Fibroblast of lung (primary cell): ENCODE measurements around the gene SPATA2. TPM values are rescaled to one million over a fixed set of nuclear protein-coding genes. Genes with fewer than 3 reads are reported as not detected.

ENCODE experiments used
- DNase-seq, 2 donors: peaks; one replicate each; pipeline versions ENCODE4 v3.0.0 to v3.0.0-alpha.2; 2010; ENCODE audit warnings: low read depth in 2 of 2
- H2AFZ ChIP-seq: 2 replicates; pipeline ENCODE4 v1.5.1; 2012; ENCODE audit warnings: low read length, control low read depth, inconsistent platforms
- H3K27ac ChIP-seq: 2 replicates; pipeline ENCODE4 v1.5.1; 2011; ENCODE audit warnings: low read length, control low read depth; ENCODE audit not compliant: insufficient read depth
- H3K27me3 ChIP-seq: 2 replicates; pipeline ENCODE4 v1.5.1; 2011; ENCODE audit warnings: mild to moderate bottlenecking, low read length; ENCODE audit not compliant: control insufficient read depth, insufficient read depth
- H3K36me3 ChIP-seq: 2 replicates; pipeline ENCODE4 v1.5.1; 2011; ENCODE audit warnings: low read length; ENCODE audit not compliant: control insufficient read depth, insufficient read depth
- H3K4me1 ChIP-seq: 2 replicates; pipeline ENCODE4 v1.5.1; 2011; ENCODE audit warnings: low read length; ENCODE audit not compliant: control insufficient read depth, insufficient read depth; ENCODE audit errors: extremely low read depth
- H3K4me2 ChIP-seq: 2 replicates; pipeline ENCODE4 v1.5.1; 2011; ENCODE audit warnings: low read length, control low read depth; ENCODE audit not compliant: insufficient read depth; ENCODE audit errors: extremely low read depth
- H3K4me3 ChIP-seq, 4 experiments: fragments of 200-600 bp in 1 of 4; sonication (generic) in 1 of 4; replicated peaks in 1 of 4; 2 replicates each; pipeline ENCODE4 v1.5.1; 2011 to 2016; ENCODE audit warnings: low read length in 4 of 4, low read depth in 3 of 4, mild to moderate bottlenecking in 3 of 4, control low read depth in 2 of 4, inconsistent platforms in 1 of 4, mixed read lengths in 1 of 4; ENCODE audit not compliant: insufficient read depth in 1 of 4; ENCODE audit errors: control extremely low read depth in 1 of 4
- H3K79me2 ChIP-seq: 2 replicates; pipeline ENCODE4 v1.5.1; 2012; ENCODE audit warnings: mild to moderate bottlenecking, low read length, inconsistent platforms; ENCODE audit not compliant: control insufficient read depth, insufficient read depth
- H3K9ac ChIP-seq: 2 replicates; pipeline ENCODE4 v1.5.1; 2011; ENCODE audit warnings: mild to moderate bottlenecking, low read length, control low read depth; ENCODE audit not compliant: insufficient read depth
- H3K9me3 ChIP-seq: 2 replicates; pipeline ENCODE4 v1.5.1; 2012; ENCODE audit warnings: low read depth, low read length; ENCODE audit not compliant: control insufficient read depth, insufficient read depth
- H4K20me1 ChIP-seq: 2 replicates; pipeline ENCODE4 v1.5.1; 2011; ENCODE audit warnings: low read length; ENCODE audit not compliant: control insufficient read depth, insufficient read depth; ENCODE audit errors: extremely low read depth
- CTCF ChIP-seq, 2 donors: IDR thresholded peaks in 1 of 2; conservative IDR thresholded peaks in 1 of 2; 1 replicate in 1 of 2; 2 replicates in 1 of 2; pipeline ENCODE4 v1.5.1; 2011 to 2012; ENCODE audit warnings: low read length in 2 of 2, control low read depth in 1 of 2, inconsistent platforms in 1 of 2, low read depth in 1 of 2, mild to moderate bottlenecking in 1 of 2
- EZH2 ChIP-seq: IDR thresholded peaks from 2 replicates; pipeline ENCODE4 v1.5.1; 2012; ENCODE audit warnings: low read length, control low read depth, mild to moderate bottlenecking; ENCODE audit errors: missing control alignments
- polyA plus RNA-seq, 2 donors: library from polyadenylated mRNA; depleted of rRNA in 1 of 2; stranded (reverse) in 1 of 2; unstranded in 1 of 2; fragments of >200 nt; gene quantifications; 2 replicates each; pipeline ENCODE4 v1.2.1, GENCODE V29; 2011 to 2012; ENCODE audit warnings: missing spikeins in 1 of 2
- total RNA-seq: library from RNA; depleted of rRNA; stranded (reverse); fragments of >200 nt; gene quantifications from 2 replicates; pipeline ENCODE4 v1.2.1, GENCODE V29; 2014

The SPATA2 gene
- total and polyA plus RNA-seq, 2 donors (not counting 1 experiment from before 2014, with no cell fraction given): 2.0 to 3.6 TPM

- H3K27me3 ChIP-seq: no peaks in the 10 kb centered on the region
- H3K36me3 ChIP-seq: peaks cover 2% of the 10 kb centered on the region
- TF ChIP-seq CTCF (conservative IDR thresholded peaks at IDR 0.05 in 1 of 2, IDR thresholded peaks at IDR 0.05 in 1 of 2; ENCODE audit: low read depth in 1 of 2, low read length in 2 of 2) (no peak), EZH2 (no peak)
- no peaks in the 10 kb centered on the region for H4K20me1 ChIP-seq
- no peaks in the 10 kb centered on the region for H3K79me2 ChIP-seq
- no peaks in the 10 kb centered on the region for H3K9me3 ChIP-seq
- no peak overlapping the region for H3K4me2 ChIP-seq
- no peak for DNase-seq
- no peak overlapping the region for H3K4me3 ChIP-seq
- no peaks in the 10 kb centered on the region for H3K4me1 ChIP-seq
- no peak overlapping the region for H3K27ac ChIP-seq
- no peak overlapping the region for H2AFZ ChIP-seq
- no peak overlapping the region for H3K9ac ChIP-seq
Observed at GRCh38 chr20:49859807-49860206, 55.5 kb downstream of the SPATA2 start.

GRCh38 chr20:49859011-49859410, 56.3 kb downstream of the SPATA2 start:
- Histone ChIP-seq H4K20me1 (no peaks in the 10 kb centered on the region), H3K4me1 (no peaks in the 10 kb centered on the region), H3K9ac (no peak overlapping the region), H3K27ac (no peak overlapping the region), H3K4me3 (no peak overlapping the region), H3K27me3 (no peaks in the 10 kb centered on the region), H3K9me3 (no peaks in the 10 kb centered on the region), H3K4me2 (no peak overlapping the region), H3K36me3 (peaks cover 4% of the 10 kb centered on the region), H3K79me2 (no peaks in the 10 kb centered on the region), H2AFZ (no peak overlapping the region)
- no peak for DNase-seq
- TF ChIP-seq CTCF (conservative IDR thresholded peaks at IDR 0.05 in 1 of 2, IDR thresholded peaks at IDR 0.05 in 1 of 2; ENCODE audit: low read depth in 1 of 2, low read length in 2 of 2): no peak
- no peak for TF ChIP-seq EZH2

DNA sequence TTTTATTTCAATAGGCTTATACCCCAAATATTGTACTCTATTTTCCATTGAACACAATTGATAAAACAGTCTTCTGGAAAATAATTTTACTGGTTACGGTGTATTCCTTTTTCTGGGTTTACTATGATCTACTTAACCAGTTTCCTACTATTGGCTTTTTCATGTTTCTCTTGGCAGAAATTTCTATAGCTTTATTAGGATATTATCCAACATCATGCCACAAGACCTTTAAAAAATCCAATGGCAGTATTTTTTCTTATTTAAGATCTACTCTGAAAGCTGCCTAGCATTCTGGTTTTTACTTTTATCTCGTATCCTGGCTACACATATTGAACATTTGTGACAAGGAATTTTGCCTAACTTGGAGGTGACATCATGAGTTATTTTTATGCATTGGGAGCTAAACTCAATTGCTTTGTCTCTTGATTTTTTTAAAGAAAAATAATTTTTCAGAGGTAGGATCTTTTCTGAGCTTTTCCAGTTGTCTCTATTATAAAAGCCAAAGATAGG, 57.2 kb downstream of the SPATA2 start:
- peaks cover 3% of the 10 kb centered on the region for H3K4me1 ChIP-seq
- H3K4me2 ChIP-seq: no peak overlapping the region
- H3K4me3 ChIP-seq: no peak overlapping the region
- no peak overlapping the region for H3K27ac ChIP-seq
- no peaks in the 10 kb centered on the region for H3K79me2 ChIP-seq
- H3K9me3 ChIP-seq: no peaks in the 10 kb centered on the region
- H2AFZ ChIP-seq: no peak overlapping the region
- no peaks in the 10 kb centered on the region for H3K27me3 ChIP-seq
- TF ChIP-seq EZH2 (no peak), CTCF (conservative IDR thresholded peaks at IDR 0.05 in 1 of 2, IDR thresholded peaks at IDR 0.05 in 1 of 2; ENCODE audit: low read depth in 1 of 2, low read length in 2 of 2) (no peak)
- no peak overlapping the region for H3K9ac ChIP-seq
- H3K36me3 ChIP-seq: peaks cover 4% of the 10 kb centered on the region
- peak in 1 of 2 donors; percentile 37 for DNase-seq
- no peaks in the 10 kb centered on the region for H4K20me1 ChIP-seq
